Stimulated activated CD8-positive, alpha-beta memory T cell treated with anti-CD3 and anti-CD28 coated beads, Interleukin-12 subunit alpha, Interleukin-12 subunit beta, amount 100 ng/mL, for 24 hours (primary cell): ENCODE results near the gene DNAI2.

ENCODE experiments used
- DNase-seq: peaks from one replicate; pipeline ENCODE4 v3.0.0-alpha.2; 2020; ENCODE audit errors: extremely low read depth

Gene DNAI2

DNA sequence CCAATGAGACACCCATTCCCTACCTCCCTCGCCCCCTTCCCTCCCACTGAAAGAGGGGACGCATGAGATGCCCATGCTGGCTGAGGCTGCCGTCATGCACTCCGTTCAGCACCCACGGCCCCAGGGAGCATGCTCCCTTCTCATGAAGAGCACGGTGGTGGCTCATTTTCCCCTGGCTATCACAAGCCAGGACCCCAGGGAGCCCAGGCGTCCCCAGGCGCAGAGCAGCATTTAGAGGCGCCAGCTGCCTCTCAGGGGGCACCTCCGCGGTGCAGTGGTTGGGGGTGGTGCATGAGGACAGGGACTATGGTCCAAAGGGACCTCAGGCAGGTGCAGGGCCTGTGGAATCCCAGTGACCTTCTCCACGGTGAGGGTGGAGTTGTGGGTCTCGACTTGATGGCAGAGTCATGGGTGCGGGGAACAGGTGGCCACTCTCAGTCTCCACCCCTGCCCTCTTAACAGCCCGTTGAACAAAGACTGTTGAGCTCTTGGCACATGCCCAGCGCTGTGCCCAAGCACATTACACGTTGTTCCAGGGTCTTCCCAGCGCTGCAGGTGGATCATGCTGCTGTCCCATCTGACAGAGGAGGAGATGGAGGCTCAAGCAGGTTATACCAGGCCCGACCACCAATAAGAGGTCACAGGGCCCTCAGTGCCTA is 65.6 kb downstream of the DNAI2 start:
- DNase-seq = no peak

DNA sequence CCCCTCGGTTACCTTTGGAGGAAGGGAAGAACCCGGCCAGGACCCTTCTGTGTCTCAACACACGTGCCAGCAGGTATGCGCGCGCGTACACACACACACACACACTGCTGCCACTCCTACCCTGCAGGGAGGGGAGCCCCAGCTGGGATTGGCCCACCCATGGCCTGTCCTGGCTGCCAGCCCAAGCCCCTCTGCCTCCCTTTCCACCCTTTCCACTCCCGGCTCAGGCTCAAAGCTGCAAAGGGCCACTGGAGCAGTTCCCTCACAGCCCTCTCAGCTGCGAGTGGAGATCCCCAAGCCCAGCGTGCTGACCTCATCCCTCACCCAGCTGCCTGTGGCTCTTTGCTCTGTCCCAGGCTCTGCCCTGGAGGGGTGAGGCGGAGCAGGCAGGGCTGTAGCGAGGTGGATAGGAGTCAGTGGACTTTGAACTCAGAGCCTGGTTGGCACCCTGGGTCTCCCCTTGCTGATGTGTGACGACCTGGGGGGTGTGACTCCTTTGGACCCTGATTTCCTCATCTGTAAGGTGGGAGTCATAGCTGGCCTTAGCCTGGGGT is 66.5 kb downstream of the DNAI2 start:
- no peak for DNase-seq

DNA sequence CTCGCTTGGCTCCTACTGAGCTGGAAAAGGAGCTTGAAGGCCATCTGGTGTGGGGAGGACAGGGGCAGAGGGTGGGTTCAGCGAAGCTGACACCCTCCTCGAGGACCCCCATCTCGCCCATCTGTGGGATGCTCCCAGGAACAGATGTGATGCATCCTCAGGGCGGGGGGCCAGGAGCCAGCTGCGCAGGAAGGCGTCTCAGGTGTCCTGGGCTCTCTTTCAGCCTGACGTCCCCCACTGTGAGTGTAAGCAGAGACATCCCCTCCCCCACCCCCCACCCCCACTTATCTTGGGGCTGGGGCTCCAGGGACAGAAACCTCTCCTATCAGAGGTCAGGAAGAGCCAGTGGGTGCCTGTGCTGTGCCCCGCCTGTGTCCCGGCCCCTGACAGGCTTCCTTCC is 68.2 kb downstream of the DNAI2 start:
- no peak for DNase-seq

DNA sequence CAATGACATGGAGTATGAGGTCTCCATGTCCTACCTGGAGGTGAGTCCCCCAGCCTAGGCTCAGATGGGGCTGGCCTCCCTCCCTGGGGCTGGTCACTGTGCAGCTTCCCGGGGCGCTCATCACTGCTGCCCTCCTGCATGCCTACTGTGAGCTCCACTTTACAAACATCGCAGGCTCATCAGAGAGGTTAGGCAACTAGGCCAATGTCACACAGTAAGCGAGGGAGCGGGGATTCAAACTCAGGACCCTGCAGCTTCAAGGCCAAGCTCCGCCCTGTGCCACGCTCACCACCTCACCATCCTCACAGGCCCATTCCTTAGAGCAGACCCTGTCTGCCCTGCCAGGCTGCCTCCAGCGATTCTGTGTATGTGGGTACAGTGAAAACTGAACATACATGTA is 69.1 kb downstream of the DNAI2 start:
- no peak for DNase-seq

DNA sequence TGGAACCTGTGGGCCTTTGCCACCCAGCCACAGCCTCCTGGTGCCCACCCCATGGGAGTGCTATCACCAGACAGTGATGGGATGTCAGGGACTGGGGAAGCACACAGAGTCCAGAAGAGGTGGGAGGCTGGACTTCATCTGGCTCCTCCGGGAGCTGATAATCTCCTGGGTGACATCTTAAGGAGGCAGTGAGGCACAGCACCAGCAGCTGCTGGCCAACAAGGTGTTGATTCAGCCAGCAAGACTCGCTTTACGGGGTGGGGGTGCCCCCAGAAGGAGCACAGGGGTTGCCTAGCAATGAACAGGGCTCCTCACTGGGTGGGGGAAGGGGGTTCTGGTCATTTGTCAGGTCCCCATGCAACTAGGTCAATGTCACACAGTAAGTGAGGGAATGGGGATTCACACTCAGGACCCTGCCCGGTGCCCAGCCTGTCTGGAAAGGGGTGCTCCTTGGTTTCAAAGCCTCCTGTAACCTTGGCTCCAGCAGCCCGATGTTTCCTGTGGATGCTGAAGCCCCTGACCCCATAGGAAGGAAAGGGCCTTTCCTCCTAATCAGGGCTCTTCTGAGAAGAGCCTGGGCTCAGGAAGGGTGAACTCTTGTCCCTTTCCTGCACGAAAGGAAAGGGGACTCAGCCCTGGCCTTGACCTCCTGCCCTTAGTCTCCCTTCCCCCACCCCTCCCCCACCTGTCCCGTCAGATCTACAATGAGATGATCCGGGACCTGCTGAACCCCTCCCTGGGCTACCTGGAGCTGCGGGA is 69.7 kb downstream of the DNAI2 start:
- DNase-seq = no peak

DNA sequence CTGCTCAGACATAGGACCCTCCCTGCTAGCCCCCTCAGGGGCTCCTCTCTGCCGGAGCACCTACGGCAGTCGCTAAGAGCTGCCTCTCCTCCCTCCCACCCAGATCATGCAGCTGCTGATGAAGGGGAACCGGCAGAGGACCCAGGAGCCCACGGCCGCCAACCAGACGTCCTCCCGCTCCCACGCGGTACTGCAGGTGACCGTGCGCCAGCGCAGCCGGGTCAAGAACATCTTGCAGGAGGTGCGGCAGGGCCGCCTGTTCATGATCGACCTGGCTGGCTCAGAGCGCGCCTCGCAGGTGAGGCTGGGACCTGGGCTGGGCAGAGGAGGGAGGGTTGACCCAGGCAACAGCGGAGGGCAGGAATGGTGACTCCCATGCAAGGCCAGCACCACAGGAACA is 70.6 kb downstream of the DNAI2 start:
- no peak for DNase-seq

DNA sequence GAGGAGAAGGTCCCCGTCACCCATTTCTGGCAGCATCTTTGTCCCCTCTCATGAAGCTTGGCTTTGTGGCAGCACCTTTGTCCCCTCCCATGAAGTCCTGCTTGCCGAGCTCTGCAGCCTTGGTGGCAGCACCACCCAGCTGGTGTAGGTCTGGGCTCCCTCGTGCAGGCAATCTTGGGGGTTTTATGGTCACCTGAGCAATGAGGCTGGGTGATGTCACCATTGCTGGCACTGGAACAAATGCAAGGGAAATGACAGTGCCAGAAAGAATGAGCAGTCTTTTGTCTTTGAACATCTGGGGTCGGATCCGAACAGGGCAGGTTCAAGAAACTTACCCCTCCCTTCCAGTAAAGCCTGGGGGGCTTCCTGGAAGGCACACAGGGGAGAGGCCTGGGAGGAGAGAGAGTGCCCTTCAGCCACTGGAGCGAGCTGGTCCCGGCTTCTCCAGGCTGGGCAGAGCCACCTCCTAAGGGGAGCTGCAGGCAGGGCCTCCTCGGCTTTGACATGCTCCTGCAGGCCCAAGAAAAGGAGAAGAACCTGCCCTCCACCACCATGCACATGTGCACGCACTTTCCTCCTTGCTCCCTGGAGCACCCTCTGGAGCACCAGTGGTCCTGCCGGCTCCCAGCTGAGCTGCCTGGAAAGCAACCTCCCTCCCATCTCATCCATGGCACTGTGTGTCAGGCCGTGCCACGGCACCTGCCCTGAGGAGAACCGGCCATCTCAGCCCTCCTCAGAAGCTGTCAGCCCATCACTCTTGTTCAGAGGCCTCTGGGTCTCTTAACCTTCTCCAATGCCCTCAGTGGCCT is 71.6 kb downstream of the DNAI2 start:
- no peak for DNase-seq

DNA sequence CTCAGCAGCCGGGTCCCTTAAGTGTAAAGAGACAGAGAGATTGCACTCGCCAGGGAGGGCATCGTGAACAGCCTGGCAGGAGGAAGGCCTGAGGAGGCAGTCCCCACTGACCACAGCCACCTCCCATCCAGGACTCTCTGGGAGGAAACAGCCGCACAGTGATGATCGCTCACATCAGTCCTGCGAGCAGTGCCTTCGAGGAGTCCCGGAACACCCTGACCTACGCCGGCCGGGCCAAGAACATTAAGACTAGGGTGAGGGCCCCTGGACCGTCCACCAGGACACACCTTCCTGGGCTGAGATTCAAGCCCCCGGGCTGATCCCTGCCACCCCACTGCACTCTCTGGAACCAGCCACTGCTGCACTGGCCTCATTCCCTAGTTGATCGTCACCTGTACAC is 73.6 kb downstream of the DNAI2 start:
- DNase-seq = no peak

DNA sequence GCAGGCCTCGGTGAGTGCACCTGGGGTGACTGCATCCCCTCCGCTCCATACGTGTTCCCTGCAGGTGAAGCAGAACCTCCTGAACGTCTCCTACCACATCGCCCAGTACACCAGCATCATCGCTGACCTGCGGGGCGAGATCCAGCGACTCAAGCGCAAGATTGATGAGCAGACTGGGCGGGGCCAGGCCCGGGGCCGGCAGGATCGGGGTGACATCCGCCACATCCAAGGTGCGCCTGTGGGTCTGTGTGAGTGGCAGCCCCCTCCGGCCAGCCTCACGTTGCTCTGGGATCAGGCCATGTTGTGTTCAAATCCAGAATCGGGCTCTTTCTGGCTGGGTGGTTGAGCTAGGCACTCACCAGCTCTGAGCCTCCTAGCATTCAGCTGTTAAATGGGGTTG is 75.1 kb downstream of the DNAI2 start:
- DNase-seq = no peak

DNA sequence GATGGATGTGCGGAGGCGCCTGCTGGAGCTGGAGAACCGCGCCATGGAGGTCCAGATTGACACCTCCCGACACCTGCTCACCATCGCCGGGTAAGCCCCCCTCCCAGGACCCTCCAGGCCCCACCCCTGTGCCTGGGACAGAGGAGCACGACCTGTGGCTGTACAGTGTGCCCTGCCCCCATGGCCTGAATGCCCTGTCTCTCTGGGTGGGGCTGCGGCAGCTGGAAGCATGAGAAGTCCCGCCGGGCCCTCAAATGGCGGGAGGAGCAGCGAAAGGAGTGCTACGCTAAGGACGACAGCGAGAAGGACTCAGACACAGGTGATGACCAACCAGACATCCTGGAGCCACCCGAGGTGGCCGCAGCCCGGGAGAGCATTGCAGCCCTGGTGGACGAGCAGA is 76.5 kb downstream of the DNAI2 start:
- no peak for DNase-seq

DNA sequence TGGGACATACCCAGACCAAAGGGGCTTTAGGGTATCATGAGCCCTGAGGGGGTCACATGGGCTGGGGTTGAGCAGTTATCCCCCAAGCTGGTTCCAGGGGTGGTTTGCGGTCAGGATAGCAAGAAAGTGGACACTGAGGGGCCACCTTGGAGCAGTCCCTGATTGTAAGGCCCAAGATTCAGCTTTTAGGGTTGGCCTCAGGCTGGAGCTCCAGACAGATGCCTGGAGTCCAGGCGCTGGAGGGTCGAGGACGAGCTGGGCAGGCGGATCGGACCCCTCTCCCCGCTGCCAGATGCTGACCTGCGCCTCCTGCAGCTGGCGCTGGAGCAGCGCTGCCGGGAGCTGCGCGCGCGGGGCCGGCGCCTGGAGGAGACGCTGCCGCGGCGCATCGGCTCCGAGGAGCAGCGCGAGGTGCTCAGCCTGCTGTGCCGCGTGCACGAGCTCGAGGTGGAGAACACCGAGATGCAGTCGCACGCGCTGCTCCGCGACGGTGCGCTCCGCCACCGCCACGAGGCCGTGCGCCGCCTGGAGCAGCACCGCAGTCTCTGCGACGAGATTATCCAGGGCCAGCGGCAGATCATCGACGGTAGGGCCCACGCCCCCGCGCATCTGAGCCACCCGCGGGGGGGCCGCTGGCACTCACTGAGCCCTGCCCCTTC is 77.6 kb downstream of the DNAI2 start:
- DNase-seq = no peak

DNA sequence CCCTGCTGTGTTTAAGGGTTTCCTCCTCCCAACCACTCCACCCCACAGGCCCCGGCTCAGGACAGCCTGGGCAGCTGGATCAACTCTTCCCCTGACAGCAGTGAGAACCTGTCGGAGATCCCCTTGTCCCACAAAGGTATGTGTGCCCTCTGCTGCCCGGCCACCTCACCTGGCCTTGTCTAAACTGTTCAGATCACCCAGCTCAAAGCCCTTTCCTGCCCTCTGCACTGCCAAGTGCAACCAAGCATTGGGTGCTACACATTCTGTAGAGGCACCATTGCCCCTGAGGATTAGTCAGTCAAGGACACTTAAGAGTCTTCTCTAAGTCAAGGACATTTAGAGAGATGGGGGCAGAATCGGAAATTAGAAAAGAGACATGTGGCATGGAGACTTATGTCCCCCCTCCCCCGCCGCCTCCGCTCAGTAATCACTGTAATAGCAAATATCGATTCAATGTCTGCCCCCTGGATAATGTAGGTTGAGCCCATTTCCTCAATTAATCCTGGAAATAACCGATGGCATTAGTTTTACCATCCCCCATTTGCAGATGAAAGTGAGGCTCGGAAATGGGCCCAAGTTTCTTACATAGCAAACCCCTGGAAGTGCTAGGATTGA is 79.5 kb downstream of the DNAI2 start:
- no peak for DNase-seq

DNA sequence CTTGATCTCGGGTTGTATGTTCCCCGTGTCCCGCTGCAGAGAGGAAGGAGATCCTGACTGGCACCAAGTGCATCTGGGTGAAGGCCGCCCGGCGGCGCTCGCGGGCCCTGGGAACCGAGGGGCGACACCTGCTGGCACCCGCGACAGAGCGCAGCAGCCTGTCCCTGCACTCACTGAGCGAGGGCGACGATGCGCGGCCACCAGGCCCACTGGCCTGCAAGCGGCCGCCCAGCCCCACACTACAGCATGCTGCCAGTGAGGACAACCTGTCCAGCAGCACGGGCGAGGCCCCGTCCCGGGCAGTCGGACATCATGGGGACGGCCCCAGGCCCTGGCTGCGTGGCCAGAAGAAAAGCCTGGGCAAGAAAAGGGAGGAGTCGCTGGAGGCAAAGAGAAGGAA is 80.1 kb downstream of the DNAI2 start:
- peak; percentile 25 for DNase-seq

DNA sequence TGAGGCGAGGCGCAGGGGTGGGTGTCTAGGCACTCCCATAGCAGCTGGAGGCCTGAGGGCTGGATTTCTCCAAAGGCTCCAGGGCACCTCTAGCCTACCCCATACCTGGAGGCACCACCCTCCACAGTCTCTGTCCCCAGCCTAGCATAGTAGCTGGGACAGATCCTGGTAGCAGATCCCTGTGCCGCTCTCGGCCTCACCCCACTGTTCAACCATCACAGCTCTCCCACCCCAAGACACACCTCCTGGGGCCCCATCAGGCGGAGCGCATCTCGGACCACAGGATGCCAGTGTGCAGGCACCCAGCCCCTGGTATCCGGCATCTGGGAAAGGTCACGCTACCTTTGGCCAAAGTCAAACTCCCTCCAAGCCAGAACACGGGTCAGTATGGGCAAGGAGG is 80.5 kb downstream of the DNAI2 start:
- no peak for DNase-seq

DNA sequence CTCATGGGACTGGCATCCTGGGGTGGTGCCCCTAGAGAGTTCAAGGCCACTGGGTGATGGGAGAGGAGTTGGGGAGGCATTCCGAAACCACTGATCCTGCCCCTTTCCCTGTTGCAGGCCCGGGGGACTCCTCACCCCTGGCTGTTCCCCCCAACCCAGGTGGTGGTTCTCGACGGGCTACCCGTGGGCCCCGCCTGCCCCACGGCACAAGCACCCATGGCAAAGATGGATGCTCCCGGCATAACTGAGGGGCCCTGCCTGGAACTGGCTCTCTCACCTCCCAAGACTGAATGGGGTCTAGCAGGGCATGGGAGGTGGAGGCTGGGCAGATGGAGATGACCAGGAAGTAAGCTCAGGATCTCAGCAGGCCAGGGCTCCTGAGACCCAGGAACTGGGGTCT is 81.0 kb downstream of the DNAI2 start:
- DNase-seq = no peak

DNA sequence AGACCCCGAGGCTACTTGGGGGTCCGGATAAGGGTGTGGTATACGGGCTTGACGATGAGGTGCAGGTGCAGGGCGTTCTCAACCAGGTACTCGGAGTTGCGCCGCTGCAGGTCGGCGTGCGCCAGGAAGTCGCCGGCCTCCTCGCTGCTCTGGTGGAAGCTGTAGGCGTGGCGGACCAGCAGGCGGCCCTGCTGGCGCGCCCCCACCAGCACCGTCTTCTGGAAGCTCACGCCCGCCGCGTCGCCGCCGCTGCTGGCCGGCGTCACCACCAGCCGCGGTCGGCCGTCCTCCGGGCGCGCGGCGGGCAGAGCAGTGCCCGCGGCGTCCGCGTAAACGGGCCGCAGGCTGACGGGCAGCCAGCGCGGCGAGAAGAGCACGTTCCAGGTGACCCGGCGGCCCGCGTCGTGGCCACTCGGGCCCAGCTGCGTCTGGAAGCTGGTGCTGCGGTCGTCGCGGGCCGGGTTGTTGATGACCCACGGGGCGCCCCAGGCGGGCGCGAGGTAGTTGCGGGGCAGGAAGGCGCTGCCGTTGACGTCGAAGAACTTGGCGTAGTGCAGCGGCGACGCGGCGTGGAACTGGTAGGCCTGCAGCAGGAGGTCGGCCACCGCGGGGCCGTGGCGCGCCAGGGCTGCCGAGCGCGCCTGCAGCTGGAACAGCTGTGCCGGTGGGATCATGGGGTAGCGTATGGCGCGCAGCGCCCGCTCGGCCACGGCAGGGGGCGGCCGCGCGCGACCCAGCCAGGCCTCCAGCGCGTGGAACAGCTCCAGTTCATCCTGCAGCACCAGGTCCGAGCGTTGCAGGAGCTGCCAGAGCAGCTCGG is 82.8 kb downstream of the DNAI2 start:
- no peak for DNase-seq

DNA sequence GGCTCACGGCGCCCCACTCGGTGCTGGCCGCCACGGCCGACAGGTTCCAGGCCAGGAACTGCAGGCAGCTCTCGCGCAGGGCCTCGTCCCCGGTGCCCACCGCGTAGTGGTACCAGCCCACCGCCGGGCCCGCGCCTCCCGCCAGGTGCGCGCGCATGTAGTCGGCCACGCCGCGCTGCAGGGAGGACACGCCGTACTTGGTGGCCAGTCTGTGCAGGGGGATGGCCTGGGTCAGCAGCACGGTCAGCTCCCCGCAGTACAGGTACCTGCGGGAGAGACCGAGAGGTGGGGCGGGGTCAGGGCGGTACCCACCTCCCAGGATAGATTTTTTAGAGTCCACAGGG is 83.4 kb downstream of the DNAI2 start:
- no peak for DNase-seq

DNA sequence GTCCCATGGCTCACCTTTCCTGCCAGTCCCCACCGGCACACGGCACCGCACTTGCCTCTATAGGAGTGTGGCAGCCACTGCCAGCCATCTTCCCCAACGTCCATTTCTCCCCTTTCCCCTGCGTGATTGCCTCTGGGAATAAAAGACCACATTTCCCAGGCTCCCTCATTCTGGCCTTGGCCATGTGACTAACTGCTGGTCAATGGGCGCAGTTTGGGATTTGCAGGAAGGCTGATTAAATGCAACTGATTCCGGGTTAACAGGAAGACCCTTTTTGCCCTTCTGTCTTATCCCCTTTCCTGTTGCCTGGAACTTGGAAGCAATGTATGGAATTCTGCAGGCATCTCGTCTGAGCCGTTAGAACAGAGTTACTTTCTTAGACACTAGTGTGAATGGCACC is 84.7 kb downstream of the DNAI2 start:
- DNase-seq = no peak

DNA sequence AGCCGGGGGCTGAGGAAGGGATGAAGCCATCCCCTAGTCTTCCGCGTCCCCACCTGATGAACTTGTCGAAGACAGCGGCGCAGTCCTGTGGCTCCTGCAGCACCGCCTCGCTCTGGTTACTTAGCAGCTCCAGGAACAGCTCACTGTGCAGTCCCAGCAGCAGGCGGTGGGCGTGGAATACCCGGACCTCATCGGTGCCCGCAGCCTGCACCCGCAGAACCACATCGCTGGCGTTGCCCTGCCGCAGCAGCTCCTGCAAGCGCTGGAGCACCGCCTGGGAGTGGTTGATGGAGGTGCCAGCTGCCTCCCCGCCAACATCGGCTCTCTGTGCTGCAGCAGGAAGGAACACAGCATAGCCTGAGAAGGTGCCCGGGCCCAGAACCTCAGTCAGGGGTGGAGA is 85.9 kb downstream of the DNAI2 start:
- no peak for DNase-seq

DNA sequence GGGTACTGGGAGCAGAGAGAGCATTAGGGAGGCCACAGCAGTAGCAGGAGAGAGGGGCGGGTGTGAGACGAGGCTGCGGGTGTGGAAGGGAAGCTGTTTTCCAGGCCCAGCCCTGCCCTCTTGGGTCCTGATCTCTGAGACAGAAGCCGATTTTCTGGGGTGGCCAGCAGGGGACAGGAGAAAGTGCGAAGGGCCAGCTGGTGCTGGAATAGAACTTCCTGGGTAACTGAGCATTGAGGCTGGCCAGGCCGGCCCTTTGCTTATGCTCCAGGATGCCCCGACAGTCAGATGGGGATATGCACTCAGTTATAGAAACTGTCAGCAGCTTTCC is 86.8 kb downstream of the DNAI2 start:
- no peak for DNase-seq
